MM.1S (cell line): Measurements from ENCODE around the gene MS4A10.
"Not testable (repeated sequence)": the region's sequence is repeated elsewhere in the genome, so short reads cannot be mapped to it uniquely, and the experiment has no call there.

Experiments used
- CTCF ChIP-seq: fragments of 300-600 bp; sonication (generic); IDR thresholded peaks from 2 replicates; pipeline ENCODE4 v1.5.1; 2016; ENCODE audit warnings: antibody characterized with exemption, low read length, mixed read lengths
- EZH2 ChIP-seq: fragments of 300-600 bp; sonication (generic); optimal IDR thresholded peaks from 2 replicates; pipeline ENCODE3; 2017; ENCODE audit warnings: low read depth, mild to moderate bottlenecking, antibody characterized with exemption, low read length, mixed read lengths
- EZH2phosphoT487 ChIP-seq: fragments of 300-600 bp; sonication (generic); IDR thresholded peaks from 2 replicates; pipeline ENCODE4 v1.6.1; 2018; ENCODE audit warnings: antibody characterized with exemption, low read length

- TF ChIP-seq CTCF, EZH2, EZH2phosphoT487: not testable (repeated sequence)
These were observed 25.5 kb upstream of the MS4A10 start for GRCh38 chr11:60759438-60760225.
